ENCODE results near the gene SPPL2B. TPM values are rescaled to one million over a fixed set of nuclear protein-coding genes. Genes with fewer than 3 reads are reported as not detected.
A peak's percentile ranks its signal among the peaks of the same experiment; 100 is the strongest.

The SPPL2B gene
- total and polyA plus RNA-seq, 7 donors, result 11.4 to 38.0 (median 22.1) TPM

- no peak for ATAC-seq
- no peaks in the 10 kb centered on the region for H3K9me3 ChIP-seq
- H3K27ac ChIP-seq, result no peak overlapping the region
- H3K4me3 ChIP-seq, result peak overlapping the region; percentile 60
- 3 to 5% (median 3%) methylated on average over 53 to 67 of the region's 67 CpGs for WGBS, 3 donors
- peaks cover 0 to 48% (median 31%) of the 10 kb centered on the region in 3 donors for H3K27me3 ChIP-seq (ENCODE audit: insufficient read depth in 3 of 3, low read length in 2 of 3)
- H3K36me3 ChIP-seq (ENCODE audit: insufficient read depth in 1 of 2, low read depth in 1 of 2), result no peaks in the 10 kb centered on the region
- intact Hi-C loops (cut with DNase I), result no loop called here
- TF ChIP-seq CTCF (IDR thresholded peaks at IDR 0.05), result no peak
- H3K4me1 ChIP-seq, result peaks cover 22% of the 10 kb centered on the region
- no peak for DNase-seq
Observed at GRCh38 chr19:2291185-2291751, 37.2 kb upstream of the SPPL2B start.

- Histone ChIP-seq H3K27me3 (ENCODE audit: insufficient read depth in 3 of 3, low read length in 2 of 3) (peaks cover 0 to 31% (median 16%) of the 10 kb centered on the region in 3 donors), H3K27ac (peak overlapping the region; percentile 63), H3K4me3 (peak overlapping the region; percentile 45), H3K9me3 (no peaks in the 10 kb centered on the region), H3K36me3 (ENCODE audit: insufficient read depth in 1 of 2, low read depth in 1 of 2) (no peaks in the 10 kb centered on the region), H3K4me1 (peaks cover 20% of the 10 kb centered on the region)
- DNase-seq (no peak), ATAC-seq (peak; percentile 66 to 87 (median 80))
- intact Hi-C loops (cut with DNase I), result no loop called here
- TF ChIP-seq CTCF (IDR thresholded peaks at IDR 0.05), result no peak
- WGBS, 3 donors, result 5 to 8% (median 8%) methylated on average over 18 to 26 of the region's 26 CpGs
Observed at GRCh38 chr19:2294687-2295335, 33.7 kb upstream of the SPPL2B start.

DNA sequence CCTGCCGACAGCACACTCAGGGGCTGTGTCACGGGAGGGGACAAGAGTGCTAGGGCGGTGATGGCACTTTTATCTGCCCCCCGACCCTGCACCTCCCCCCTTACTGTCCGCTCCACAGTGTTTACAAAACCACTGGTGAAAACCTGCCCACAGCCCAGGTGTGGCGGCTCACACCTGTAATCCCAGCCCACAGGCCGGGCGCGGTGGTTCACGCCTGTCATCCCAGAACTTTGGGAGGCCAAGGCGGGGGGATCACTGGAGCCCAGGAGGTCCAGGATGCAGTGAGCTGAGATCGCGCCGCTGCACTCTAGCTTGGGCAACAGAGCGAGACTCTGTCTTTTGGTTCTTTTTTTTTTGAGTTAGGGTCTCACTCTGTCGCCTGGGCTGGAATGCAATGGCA, 32.3 kb upstream of the SPPL2B start:
- H3K36me3 ChIP-seq (ENCODE audit: insufficient read depth in 1 of 2, low read depth in 1 of 2), result no peaks in the 10 kb centered on the region
- H3K4me1 ChIP-seq, result peaks cover 7% of the 10 kb centered on the region
- H3K27ac ChIP-seq, result no peak overlapping the region
- no peak for TF ChIP-seq CTCF (IDR thresholded peaks at IDR 0.05)
- WGBS, 3 donors, result 90 to 94% (median 93%) methylated on average over 16 of the region's 16 CpGs
- H3K4me3 ChIP-seq, result no peak overlapping the region
- no peak for DNase-seq
- ATAC-seq, result no peak
- H3K27me3 ChIP-seq (ENCODE audit: insufficient read depth in 3 of 3, low read length in 2 of 3), result peaks cover 0 to 17% (median 4%) of the 10 kb centered on the region in 3 donors
- H3K9me3 ChIP-seq, result no peaks in the 10 kb centered on the region
- intact Hi-C loops (cut with DNase I), result no loop called here

DNA sequence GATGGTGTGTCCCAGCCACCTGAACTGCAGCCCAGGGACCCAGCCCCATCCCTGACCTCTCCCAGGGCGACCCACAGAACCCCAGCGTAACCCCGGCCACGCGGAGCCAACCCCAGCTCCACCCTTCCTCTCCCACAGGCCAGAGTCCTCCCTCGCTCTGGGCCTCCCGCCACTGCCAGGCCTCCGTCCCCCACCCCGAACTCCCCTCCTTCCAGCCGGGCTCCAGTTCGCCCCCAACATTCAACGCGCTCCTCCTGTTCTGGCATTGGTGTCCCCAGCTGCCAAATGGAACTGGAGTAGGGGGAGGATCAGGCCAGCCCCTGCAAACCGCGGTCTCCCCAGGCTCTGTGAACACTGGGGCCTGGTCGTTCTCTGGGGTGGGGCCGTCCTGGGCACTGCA, 28.0 kb upstream of the SPPL2B start:
- no peak for ATAC-seq
- intact Hi-C loops (cut with DNase I), result no loop called here
- Histone ChIP-seq H3K27ac (no peak overlapping the region), H3K4me1 (peaks cover 9% of the 10 kb centered on the region), H3K9me3 (no peaks in the 10 kb centered on the region), H3K4me3 (no peak overlapping the region), H3K36me3 (ENCODE audit: insufficient read depth in 1 of 2, low read depth in 1 of 2) (no peaks in the 10 kb centered on the region), H3K27me3 (ENCODE audit: insufficient read depth in 3 of 3, low read length in 2 of 3) (peaks cover 0 to 9% (median 0%) of the 10 kb centered on the region in 3 donors)
- DNase-seq, result no peak
- 55 to 70% (median 66%) methylated on average over 15 to 17 of the region's 17 CpGs for WGBS, 3 donors
- no peak for TF ChIP-seq CTCF (IDR thresholded peaks at IDR 0.05)
